HepG2 (cell line): Measurements from ENCODE around the gene IAH1. TPM values are rescaled to one million over a fixed set of nuclear protein-coding genes. Genes with fewer than 3 reads are reported as not detected.

Experiments used
- CEBPG ChIP-seq: IDR thresholded peaks from 2 replicates; pipeline ENCODE4 v1.6.1; 2016
- ETV5 ChIP-seq: IDR thresholded peaks from 2 replicates; pipeline ENCODE4 v1.6.1; 2018; ENCODE audit warnings: missing biosample characterization, missing genetic modification reagents, inconsistent platforms, borderline replicate concordance
- FOXP1 ChIP-seq, 2 experiments: fragments of 450-650 bp in 1 of 2; IDR thresholded peaks; 2 replicates each; pipeline ENCODE4 v1.6.1; 2017 to 2018; ENCODE audit warnings: antibody characterized with exemption in 1 of 2
- HDAC2 ChIP-seq: sonication (generic); formaldehyde crosslinking; IDR thresholded peaks from 2 replicates; pipeline ENCODE4 v1.4.0; 2020; ENCODE audit warnings: missing genetic modification reagents
- HNF4A ChIP-seq: sonication (generic); formaldehyde crosslinking; IDR thresholded peaks from 2 replicates; pipeline ENCODE4 v1.4.0; 2020; ENCODE audit warnings: missing genetic modification reagents
- HOXA3 ChIP-seq: sonication (generic); formaldehyde crosslinking; IDR thresholded peaks from 2 replicates; pipeline ENCODE4 v1.5.0; 2020; ENCODE audit warnings: missing genetic modification reagents
- NR2F2 ChIP-seq: IDR thresholded peaks from 2 replicates; pipeline ENCODE4 v1.6.1; 2012; ENCODE audit warnings: low read depth, inconsistent platforms, borderline replicate concordance
- PHF21A ChIP-seq: sonication (generic); formaldehyde crosslinking; IDR thresholded peaks from 2 replicates; pipeline ENCODE4 v1.5.0; 2020; ENCODE audit warnings: mild to moderate bottlenecking, missing genetic modification reagents
- POGZ ChIP-seq: sonication (generic); formaldehyde crosslinking; IDR thresholded peaks from 2 replicates; pipeline ENCODE4 v1.4.0; 2020; ENCODE audit warnings: mild to moderate bottlenecking, missing genetic modification reagents
- POLR2A ChIP-seq, 2 experiments: IDR thresholded peaks; 2 replicates each; pipeline ENCODE4 v1.6.1; 2011; ENCODE audit warnings: low read depth in 2 of 2, low read length in 2 of 2, mild to moderate bottlenecking in 1 of 2, moderate library complexity in 1 of 2; ENCODE audit not compliant: insufficient read depth in 1 of 2
- REXO4 ChIP-seq: sonication (generic); formaldehyde crosslinking; IDR thresholded peaks from 2 replicates; pipeline ENCODE4 v1.8.0; 2022; ENCODE audit warnings: missing genetic modification reagents, mild to moderate bottlenecking, borderline replicate concordance
- RXRB ChIP-seq: IDR thresholded peaks from 2 replicates; pipeline ENCODE4 v1.6.1; 2016; ENCODE audit warnings: borderline replicate concordance, missing genetic modification reagents, missing compliant biosample characterization
- SOX13 ChIP-seq, 3 experiments: fragments of 450-650 bp in 1 of 3; sonication (generic) in 1 of 3; formaldehyde crosslinking in 1 of 3; IDR thresholded peaks in 2 of 3; conservative IDR thresholded peaks in 1 of 3; 2 replicates each; pipeline versions ENCODE4 v1.5.0 to v1.6.1; 2016 to 2020; ENCODE audit warnings: antibody characterized with exemption in 1 of 3, mild to moderate bottlenecking in 1 of 3, missing compliant biosample characterization in 1 of 3, missing genetic modification reagents in 1 of 3, moderate library complexity in 1 of 3
- SOX6 ChIP-seq, 2 experiments: fragments of 450-650 bp in 1 of 2; sonication (generic) in 1 of 2; formaldehyde crosslinking in 1 of 2; IDR thresholded peaks; 2 replicates each; pipeline versions ENCODE4 v1.4.0 to v1.6.1; 2017 to 2020; ENCODE audit warnings: antibody characterized with exemption in 1 of 2, mild to moderate bottlenecking in 1 of 2, missing genetic modification reagents in 1 of 2
- SRF ChIP-seq: IDR thresholded peaks from 2 replicates; pipeline ENCODE4 v1.6.1; 2011; ENCODE audit warnings: mild to moderate bottlenecking, low read depth, low read length, moderate library complexity
- TBX2 ChIP-seq: sonication (generic); formaldehyde crosslinking; IDR thresholded peaks from 2 replicates; pipeline ENCODE4 v1.5.0; 2020; ENCODE audit warnings: missing genetic modification reagents, mild to moderate bottlenecking, borderline replicate concordance
- YEATS2 ChIP-seq: sonication (generic); formaldehyde crosslinking; IDR thresholded peaks from 2 replicates; pipeline ENCODE4 v1.4.0; 2020; ENCODE audit warnings: missing genetic modification reagents, borderline replicate concordance
- ZNF292 ChIP-seq: sonication (generic); formaldehyde crosslinking; IDR thresholded peaks from 2 replicates; pipeline ENCODE4 v1.8.1; 2022; ENCODE audit warnings: mild to moderate bottlenecking, low read depth, missing genetic modification reagents, borderline replicate concordance
- ZNF333 ChIP-seq: sonication (generic); formaldehyde crosslinking; IDR thresholded peaks from 2 replicates; pipeline ENCODE4 v1.4.0; 2020; ENCODE audit warnings: mild to moderate bottlenecking, missing genetic modification reagents, borderline replicate concordance
- ZNF605 ChIP-seq: sonication (generic); formaldehyde crosslinking; IDR thresholded peaks from 2 replicates; pipeline ENCODE4 v1.8.0; 2022; ENCODE audit warnings: mild to moderate bottlenecking, missing genetic modification reagents
- polyA plus RNA-seq, 8 experiments: library from polyadenylated mRNA; depleted of rRNA in 3 of 8; stranded (reverse) in 7 of 8; unstranded in 1 of 8; fragments of >200 nt; fragmentation: Illumina TruSeq in 4 of 8; extraction: Trizol in 4 of 8; gene quantifications; 2 replicates each; pipeline versions ENCODE4 v1.2.1 to v1.2.3, GENCODE V29; 2011 to 2016; ENCODE audit warnings: low read depth in 4 of 8, missing spikeins in 1 of 8, mixed read lengths in 1 of 8; ENCODE audit not compliant: insufficient read depth in 1 of 8
- total RNA-seq, 5 experiments: library from RNA; depleted of rRNA; stranded (reverse); fragments of >200 nt; fragmentation: Illumina TruSeq; extraction: Trizol; gene quantifications; 2 replicates each; pipeline ENCODE4 v1.2.3, GENCODE V29; 2016; ENCODE audit warnings: low read depth in 1 of 5
- TF ChIP-seq, protein P1 (sequence below): sonication (generic); formaldehyde crosslinking; IDR thresholded peaks from 2 replicates; pipeline ENCODE4 v1.4.0; 2020; ENCODE audit warnings: missing genetic modification reagents
- TF ChIP-seq, protein P2 (sequence below): sonication (generic); formaldehyde crosslinking; IDR thresholded peaks from 2 replicates; pipeline ENCODE4 v1.4.0; 2020; ENCODE audit warnings: mild to moderate bottlenecking, missing genetic modification reagents
- TF ChIP-seq, protein P3 (sequence below): sonication (generic); formaldehyde crosslinking; conservative IDR thresholded peaks from 2 replicates; pipeline ENCODE4 v1.4.0; 2020; ENCODE audit warnings: mild to moderate bottlenecking, missing genetic modification reagents, moderate library complexity

IAH1 gene
- total and polyA plus RNA-seq, 2 of the 13 experiments (the other 11 are each of a cell fraction or from before 2014, with no cell fraction given), result 43.6 to 44.4 TPM

DNA sequence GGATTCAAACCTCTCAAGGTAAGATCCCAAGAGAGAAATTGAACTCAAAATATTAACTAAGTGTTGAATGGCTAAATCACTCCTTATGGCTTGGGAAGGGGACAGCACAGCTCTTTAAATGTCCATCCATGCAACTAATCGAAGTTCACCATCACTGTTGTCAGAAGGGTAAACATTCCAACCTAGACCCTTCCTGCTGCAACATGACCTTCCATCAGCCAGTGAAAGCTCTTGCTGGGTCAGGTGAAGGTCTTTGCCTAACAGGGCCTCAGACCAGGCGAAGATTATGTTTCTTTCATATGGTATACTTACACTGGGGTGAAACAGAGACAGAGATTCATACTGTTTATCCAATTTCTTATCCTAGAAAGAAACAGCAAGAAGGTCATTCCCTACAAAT is 16.4 kb downstream of the IAH1 start (continued):
- TF ChIP-seq, protein P1, sequence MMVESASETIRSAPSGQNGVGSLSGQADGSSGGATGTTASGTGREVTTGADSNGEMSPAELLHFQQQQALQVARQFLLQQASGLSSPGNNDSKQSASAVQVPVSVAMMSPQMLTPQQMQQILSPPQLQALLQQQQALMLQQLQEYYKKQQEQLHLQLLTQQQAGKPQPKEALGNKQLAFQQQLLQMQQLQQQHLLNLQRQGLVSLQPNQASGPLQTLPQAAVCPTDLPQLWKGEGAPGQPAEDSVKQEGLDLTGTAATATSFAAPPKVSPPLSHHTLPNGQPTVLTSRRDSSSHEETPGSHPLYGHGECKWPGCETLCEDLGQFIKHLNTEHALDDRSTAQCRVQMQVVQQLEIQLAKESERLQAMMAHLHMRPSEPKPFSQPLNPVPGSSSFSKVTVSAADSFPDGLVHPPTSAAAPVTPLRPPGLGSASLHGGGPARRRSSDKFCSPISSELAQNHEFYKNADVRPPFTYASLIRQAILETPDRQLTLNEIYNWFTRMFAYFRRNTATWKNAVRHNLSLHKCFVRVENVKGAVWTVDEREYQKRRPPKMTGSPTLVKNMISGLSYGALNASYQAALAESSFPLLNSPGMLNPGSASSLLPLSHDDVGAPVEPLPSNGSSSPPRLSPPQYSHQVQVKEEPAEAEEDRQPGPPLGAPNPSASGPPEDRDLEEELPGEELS (CRISPR knock-in tag), result peak; percentile 43
- TF ChIP-seq ZNF605 (CRISPR knock-in tag) (0 out of 2 replicates have a peak, but pooled peaks have one; percentile 14), SOX6 (IDR thresholded peaks at IDR 0.05) (no peak), SOX6 (CRISPR knock-in tag; IDR thresholded peaks at IDR 0.05) (peak; percentile 54), PHF21A (CRISPR knock-in tag) (peak; percentile 45; the same call in 1 of the 2 replicates), POLR2A (IDR thresholded peaks at IDR 0.05; ENCODE audit: insufficient read depth in 1 of 2, low read depth in 2 of 2, low read length in 2 of 2) (no peak), CEBPG (CRISPR knock-in tag) (peak; percentile 41; the same call in 1 of the 2 replicates), SOX13 (IDR thresholded peaks at IDR 0.05) (no peak), SOX13 (CRISPR knock-in tag; conservative IDR thresholded peaks at IDR 0.05 in 1 of 2, IDR thresholded peaks at IDR 0.05 in 1 of 2) (peak in 1 of 2 experiments; percentile 40; a peak in 1 of 4 replicates), SRF (no peak), FOXP1 (IDR thresholded peaks at IDR 0.05) (no peak), FOXP1 (CRISPR knock-in tag; IDR thresholded peaks at IDR 0.05) (peak; percentile 46), REXO4 (CRISPR knock-in tag) (no peak), POGZ (CRISPR knock-in tag) (peak; percentile 18; the same call in 1 of the 2 replicates), ETV5 (CRISPR knock-in tag) (peak; percentile 29; the same call in 1 of the 2 replicates), HDAC2 (CRISPR knock-in tag) (peak; percentile 55), TBX2 (CRISPR knock-in tag) (peak; percentile 14; the same call in 1 of the 2 replicates), ZNF292 (no peak), HOXA3 (CRISPR knock-in tag) (peak; percentile 28; the same call in 1 of the 2 replicates), HNF4A (peak; percentile 59), NR2F2 (peak; percentile 43; the same call in 1 of the 2 replicates), YEATS2 (CRISPR knock-in tag) (no peak), ZNF333 (CRISPR knock-in tag) (no peak), RXRB (CRISPR knock-in tag) (peak; percentile 65; the same call in 1 of the 2 replicates)
- TF ChIP-seq, protein P2, sequence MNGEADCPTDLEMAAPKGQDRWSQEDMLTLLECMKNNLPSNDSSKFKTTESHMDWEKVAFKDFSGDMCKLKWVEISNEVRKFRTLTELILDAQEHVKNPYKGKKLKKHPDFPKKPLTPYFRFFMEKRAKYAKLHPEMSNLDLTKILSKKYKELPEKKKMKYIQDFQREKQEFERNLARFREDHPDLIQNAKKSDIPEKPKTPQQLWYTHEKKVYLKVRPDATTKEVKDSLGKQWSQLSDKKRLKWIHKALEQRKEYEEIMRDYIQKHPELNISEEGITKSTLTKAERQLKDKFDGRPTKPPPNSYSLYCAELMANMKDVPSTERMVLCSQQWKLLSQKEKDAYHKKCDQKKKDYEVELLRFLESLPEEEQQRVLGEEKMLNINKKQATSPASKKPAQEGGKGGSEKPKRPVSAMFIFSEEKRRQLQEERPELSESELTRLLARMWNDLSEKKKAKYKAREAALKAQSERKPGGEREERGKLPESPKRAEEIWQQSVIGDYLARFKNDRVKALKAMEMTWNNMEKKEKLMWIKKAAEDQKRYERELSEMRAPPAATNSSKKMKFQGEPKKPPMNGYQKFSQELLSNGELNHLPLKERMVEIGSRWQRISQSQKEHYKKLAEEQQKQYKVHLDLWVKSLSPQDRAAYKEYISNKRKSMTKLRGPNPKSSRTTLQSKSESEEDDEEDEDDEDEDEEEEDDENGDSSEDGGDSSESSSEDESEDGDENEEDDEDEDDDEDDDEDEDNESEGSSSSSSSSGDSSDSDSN (CRISPR knock-in tag), result 0 out of 2 replicates have a peak, but pooled peaks have one; percentile 28
- TF ChIP-seq, protein P3, sequence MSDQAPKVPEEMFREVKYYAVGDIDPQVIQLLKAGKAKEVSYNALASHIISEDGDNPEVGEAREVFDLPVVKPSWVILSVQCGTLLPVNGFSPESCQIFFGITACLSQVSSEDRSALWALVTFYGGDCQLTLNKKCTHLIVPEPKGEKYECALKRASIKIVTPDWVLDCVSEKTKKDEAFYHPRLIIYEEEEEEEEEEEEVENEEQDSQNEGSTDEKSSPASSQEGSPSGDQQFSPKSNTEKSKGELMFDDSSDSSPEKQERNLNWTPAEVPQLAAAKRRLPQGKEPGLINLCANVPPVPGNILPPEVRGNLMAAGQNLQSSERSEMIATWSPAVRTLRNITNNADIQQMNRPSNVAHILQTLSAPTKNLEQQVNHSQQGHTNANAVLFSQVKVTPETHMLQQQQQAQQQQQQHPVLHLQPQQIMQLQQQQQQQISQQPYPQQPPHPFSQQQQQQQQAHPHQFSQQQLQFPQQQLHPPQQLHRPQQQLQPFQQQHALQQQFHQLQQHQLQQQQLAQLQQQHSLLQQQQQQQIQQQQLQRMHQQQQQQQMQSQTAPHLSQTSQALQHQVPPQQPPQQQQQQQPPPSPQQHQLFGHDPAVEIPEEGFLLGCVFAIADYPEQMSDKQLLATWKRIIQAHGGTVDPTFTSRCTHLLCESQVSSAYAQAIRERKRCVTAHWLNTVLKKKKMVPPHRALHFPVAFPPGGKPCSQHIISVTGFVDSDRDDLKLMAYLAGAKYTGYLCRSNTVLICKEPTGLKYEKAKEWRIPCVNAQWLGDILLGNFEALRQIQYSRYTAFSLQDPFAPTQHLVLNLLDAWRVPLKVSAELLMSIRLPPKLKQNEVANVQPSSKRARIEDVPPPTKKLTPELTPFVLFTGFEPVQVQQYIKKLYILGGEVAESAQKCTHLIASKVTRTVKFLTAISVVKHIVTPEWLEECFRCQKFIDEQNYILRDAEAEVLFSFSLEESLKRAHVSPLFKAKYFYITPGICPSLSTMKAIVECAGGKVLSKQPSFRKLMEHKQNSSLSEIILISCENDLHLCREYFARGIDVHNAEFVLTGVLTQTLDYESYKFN (CRISPR knock-in tag), result peak; percentile 73
